Endothelial cell of umbilical vein (primary cell): ENCODE data around the gene C12orf43. TPM values are rescaled to one million over a fixed set of nuclear protein-coding genes. Genes with fewer than 3 reads are reported as not detected.

Source experiments
- BruUV-seq: library from RNA; stranded (reverse); fragments of 400-500 nt; replicated peaks from 2 replicates; lab custom pipeline; 2021; lab: Mats Ljungman, UMichigan
- CTCF ChIA-PET: fragments of 300-600, 350-600 bp; sonication (Branson Sonifier 250); formaldehyde crosslinking; loops from one replicate; lab custom pipeline; 2021; ENCODE audit warnings: antibody characterized with exemption, inconsistent platforms; lab: Charles Lee
- POLR2A ChIA-PET: fragments of 300-600, 350-600 bp; sonication (Branson Sonifier 250); formaldehyde crosslinking; loops from one replicate; lab custom pipeline; 2021; ENCODE audit warnings: antibody characterized with exemption, inconsistent platforms; lab: Charles Lee
- DNase-seq: peaks from one replicate; pipeline ENCODE4 v3.0.0-alpha.2; 2011; ENCODE audit warnings: low read depth, low spot score
- FAIRE-seq: peaks from 2 replicates; lab custom pipeline; 2011; peaks lifted over from hg19 to GRCh38; lab: Jason Lieb, UNC
- H2AFZ ChIP-seq: 2 replicates; pipeline ENCODE4 v1.6.0; 2012; ENCODE audit warnings: low read depth, low read length, control low read depth, inconsistent platforms
- H3K27ac ChIP-seq: 2 replicates; pipeline ENCODE4 v1.5.1; 2011; ENCODE audit warnings: low read depth, mild to moderate bottlenecking, control low read depth, low read length, moderate library complexity; ENCODE audit not compliant: insufficient read depth
- H3K27me3 ChIP-seq, 2 experiments: 2 replicates each; pipeline versions ENCODE4 v1.6.0 to v1.6.1; 2011; ENCODE audit warnings: low read length in 2 of 2, mixed read lengths in 1 of 2; ENCODE audit not compliant: control insufficient read depth in 2 of 2, insufficient read depth in 2 of 2
- H3K36me3 ChIP-seq, 2 experiments: 2 replicates in 1 of 2; 3 replicates in 1 of 2; pipeline ENCODE4 v1.5.1; 2011; ENCODE audit warnings: low read length in 2 of 2, mild to moderate bottlenecking in 1 of 2, moderate library complexity in 1 of 2; ENCODE audit not compliant: control insufficient read depth in 2 of 2, insufficient read depth in 2 of 2; ENCODE audit errors: extremely low read depth in 1 of 2
- H3K4me1 ChIP-seq: 3 replicates; pipeline ENCODE4 v1.5.1; 2011; ENCODE audit warnings: mild to moderate bottlenecking, low read length; ENCODE audit not compliant: control insufficient read depth, insufficient read depth; ENCODE audit errors: extremely low read depth
- H3K4me2 ChIP-seq: 2 replicates; pipeline ENCODE4 v1.6.1; 2011; ENCODE audit warnings: low read length, control low read depth, mixed read lengths; ENCODE audit not compliant: insufficient read depth
- H3K4me3 ChIP-seq, 3 experiments: fragments of 200-600 bp in 1 of 3; sonication (generic), shearing (Covaris generic) in 1 of 3; replicated peaks in 1 of 3; 2 replicates each; pipeline ENCODE4 v1.5.1; 2011 to 2016; ENCODE audit warnings: control low read depth in 3 of 3, low read length in 3 of 3, mild to moderate bottlenecking in 2 of 3, inconsistent platforms in 1 of 3, low read depth in 1 of 3, moderate library complexity in 1 of 3; ENCODE audit not compliant: insufficient read depth in 1 of 3
- H3K79me2 ChIP-seq: 2 replicates; pipeline ENCODE4 v1.6.0; 2012; ENCODE audit warnings: low read length, inconsistent platforms; ENCODE audit not compliant: control insufficient read depth, insufficient read depth
- H3K9ac ChIP-seq: replicated peaks from 2 replicates; pipeline ENCODE3; 2011; ENCODE audit warnings: low read length, control low read depth; ENCODE audit not compliant: insufficient read depth; ENCODE audit errors: extremely low read depth
- H3K9me1 ChIP-seq: replicated peaks from 3 replicates; pipeline ENCODE4 v1.6.0; 2011; ENCODE audit warnings: mild to moderate bottlenecking, low read length; ENCODE audit not compliant: control insufficient read depth, insufficient read depth; ENCODE audit errors: extremely low read depth
- H3K9me3 ChIP-seq: replicated peaks from 2 replicates; pipeline ENCODE4 v1.5.1; 2012; ENCODE audit warnings: low read length, inconsistent platforms; ENCODE audit not compliant: control insufficient read depth, insufficient read depth
- H4K20me1 ChIP-seq: replicated peaks from 2 replicates; pipeline ENCODE3; 2011; ENCODE audit warnings: mild to moderate bottlenecking, low read length; ENCODE audit not compliant: control insufficient read depth, insufficient read depth; ENCODE audit errors: extremely low read depth
- EZH2 ChIP-seq: IDR thresholded peaks from 2 replicates; pipeline ENCODE4 v1.6.1; 2012; ENCODE audit warnings: borderline replicate concordance, low read depth, mild to moderate bottlenecking, moderate library complexity, low read length, inconsistent platforms; ENCODE audit not compliant: severe bottlenecking
- FOS ChIP-seq: IDR thresholded peaks from 2 replicates; pipeline ENCODE4 v1.6.1; 2011; ENCODE audit warnings: mild to moderate bottlenecking, low read length, moderate library complexity, borderline replicate concordance; ENCODE audit not compliant: insufficient read depth
- GATA2 ChIP-seq: IDR thresholded peaks from 2 replicates; pipeline ENCODE4 v1.7.0; 2011; ENCODE audit warnings: low read depth, mild to moderate bottlenecking, moderate library complexity, mixed read lengths, low read length; ENCODE audit not compliant: insufficient read length, insufficient read depth
- JUN ChIP-seq: IDR thresholded peaks from 2 replicates; pipeline ENCODE4 v1.6.1; 2011; ENCODE audit warnings: borderline replicate concordance, low read depth; ENCODE audit not compliant: insufficient read length, insufficient read depth
- MYC ChIP-seq: IDR thresholded peaks from one replicate; pipeline ENCODE4 v1.6.1; 2011; ENCODE audit warnings: mild to moderate bottlenecking, low read depth, low read length
- POLR2A ChIP-seq: IDR thresholded peaks from 2 replicates; pipeline ENCODE4 v1.6.1; 2012; ENCODE audit warnings: low read depth, mild to moderate bottlenecking, control low read depth, low read length
- POLR2AphosphoS5 ChIP-seq: IDR thresholded peaks from 2 replicates; pipeline ENCODE4 v1.6.1; 2012; ENCODE audit warnings: low read depth, mild to moderate bottlenecking, control low read depth, low read length, moderate library complexity; ENCODE audit not compliant: insufficient read depth
- dilution Hi-C: fragments of 300-500 bp; cut with MboI; formaldehyde crosslinking; loops from one replicate; pipeline ENCODE4 v1.15.0; 2019; ENCODE audit warnings: low sequenced_read_pairs; ENCODE audit not compliant: extremely low pct_ligation_motif_present
- intact Hi-C: fragments of 100-400 bp; cut with micrococcal nuclease; formaldehyde crosslinking; loops from one replicate; pipeline ENCODE4 v1.10.0; 2022
- polyA plus RNA-seq, 4 experiments: library from polyadenylated mRNA; depleted of rRNA in 3 of 4; stranded (reverse) in 3 of 4; unstranded in 1 of 4; fragments of >200 nt; gene quantifications; 2 replicates each; pipeline versions ENCODE4 v1.2.1 to v1.2.3, GENCODE V29; 2011 to 2012; ENCODE audit warnings: missing spikeins in 1 of 4
- total RNA-seq: library from RNA; stranded (reverse); gene quantifications from 2 replicates; pipeline ENCODE4 v1.2.3, GENCODE V29; 2021
- TF ChIP-seq, protein P1 (sequence below): IDR thresholded peaks from 2 replicates; pipeline ENCODE4 v1.6.1; 2011; ENCODE audit not compliant: insufficient read depth, insufficient read length
- TF ChIP-seq, protein P2 (sequence below), 2 donors: IDR thresholded peaks; 1 replicate in 1 of 2; 2 replicates in 1 of 2; pipeline ENCODE4 v1.5.1; 2011; ENCODE audit warnings: low read length in 2 of 2, mild to moderate bottlenecking in 2 of 2, moderate library complexity in 2 of 2, control low read depth in 1 of 2, inconsistent platforms in 1 of 2, low read depth in 1 of 2; ENCODE audit not compliant: insufficient read depth in 1 of 2; ENCODE audit errors: extremely low read depth in 1 of 2

C12orf43 gene
- total and polyA plus RNA-seq, 2 donors (not counting 3 experiments of a cell fraction or from before 2014, with no cell fraction given): 12.3 to 24.7 TPM

DNA sequence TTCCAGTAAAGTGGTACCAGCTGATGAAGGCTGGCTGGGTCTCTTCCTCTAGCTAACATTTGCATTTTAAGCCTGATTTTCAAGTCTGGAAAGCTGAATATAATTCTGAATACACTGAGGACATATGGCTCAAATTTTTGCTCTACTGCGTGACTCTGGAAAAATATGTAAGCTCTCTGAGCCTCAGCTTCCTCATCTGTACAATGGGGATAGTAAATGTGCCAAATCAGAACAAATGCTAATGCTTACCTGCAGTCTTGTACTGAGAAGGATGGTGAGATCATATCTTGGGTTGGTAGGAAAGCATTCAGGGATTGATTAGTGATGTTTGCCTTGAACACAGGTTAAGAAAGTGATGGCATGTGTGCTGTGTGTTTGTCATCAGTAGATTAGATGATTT is 23.3 kb downstream of the C12orf43 start:
- no peaks in the 10 kb centered on the region for H3K9me1 ChIP-seq
- TF ChIP-seq JUN (no peak), POLR2A (no peak), EZH2 (no peak), FOS (no peak), GATA2 (no peak), MYC (no peak), POLR2AphosphoS5 (no peak)
- TF ChIP-seq, protein P1, sequence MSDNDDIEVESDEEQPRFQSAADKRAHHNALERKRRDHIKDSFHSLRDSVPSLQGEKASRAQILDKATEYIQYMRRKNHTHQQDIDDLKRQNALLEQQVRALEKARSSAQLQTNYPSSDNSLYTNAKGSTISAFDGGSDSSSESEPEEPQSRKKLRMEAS: no peak
- TF ChIP-seq, protein P2, sequence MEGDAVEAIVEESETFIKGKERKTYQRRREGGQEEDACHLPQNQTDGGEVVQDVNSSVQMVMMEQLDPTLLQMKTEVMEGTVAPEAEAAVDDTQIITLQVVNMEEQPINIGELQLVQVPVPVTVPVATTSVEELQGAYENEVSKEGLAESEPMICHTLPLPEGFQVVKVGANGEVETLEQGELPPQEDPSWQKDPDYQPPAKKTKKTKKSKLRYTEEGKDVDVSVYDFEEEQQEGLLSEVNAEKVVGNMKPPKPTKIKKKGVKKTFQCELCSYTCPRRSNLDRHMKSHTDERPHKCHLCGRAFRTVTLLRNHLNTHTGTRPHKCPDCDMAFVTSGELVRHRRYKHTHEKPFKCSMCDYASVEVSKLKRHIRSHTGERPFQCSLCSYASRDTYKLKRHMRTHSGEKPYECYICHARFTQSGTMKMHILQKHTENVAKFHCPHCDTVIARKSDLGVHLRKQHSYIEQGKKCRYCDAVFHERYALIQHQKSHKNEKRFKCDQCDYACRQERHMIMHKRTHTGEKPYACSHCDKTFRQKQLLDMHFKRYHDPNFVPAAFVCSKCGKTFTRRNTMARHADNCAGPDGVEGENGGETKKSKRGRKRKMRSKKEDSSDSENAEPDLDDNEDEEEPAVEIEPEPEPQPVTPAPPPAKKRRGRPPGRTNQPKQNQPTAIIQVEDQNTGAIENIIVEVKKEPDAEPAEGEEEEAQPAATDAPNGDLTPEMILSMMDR (IDR thresholded peaks at IDR 0.05; ENCODE audit: extremely low read depth in 1 of 2, insufficient read depth in 1 of 2, low read depth in 1 of 2, low read length in 2 of 2): no peak
- H3K27ac ChIP-seq: no peak overlapping the region
- no peaks in the 10 kb centered on the region for H3K4me1 ChIP-seq
- peaks cover 3 to 8% of the 10 kb centered on the region in 2 experiments for H3K27me3 ChIP-seq
- FAIRE-seq: no peak
- H2AFZ ChIP-seq: no peak overlapping the region
- POLR2A ChIA-PET: no interaction called here
- CTCF ChIA-PET: interaction anchor here (0.9 to 3.1 kb wide), 5 partner anchors 9 to 344 kb away, joined by 3 to 12 read pairs (median 4); no protein-coding TSS in a partner anchor
- intact Hi-C loops: no loop called here
- H3K36me3 ChIP-seq: no peaks in the 10 kb centered on the region
- H3K4me2 ChIP-seq: no peak overlapping the region
- dilution Hi-C loops: no loop called here
- H4K20me1 ChIP-seq: no peaks in the 10 kb centered on the region
- no peak for DNase-seq
- no TSS peak for BruUV-seq
- H3K4me3 ChIP-seq: no peak overlapping the region
- H3K9me3 ChIP-seq: no peaks in the 10 kb centered on the region
- no peak overlapping the region for H3K9ac ChIP-seq
- H3K79me2 ChIP-seq: no peaks in the 10 kb centered on the region
